ENCODE data around the gene GADL1. TPM values are rescaled to one million over a fixed set of nuclear protein-coding genes. Genes with fewer than 3 reads are reported as not detected.

GADL1 gene
- total RNA-seq, 2 donors from 2014 or later, result not detected

DNA sequence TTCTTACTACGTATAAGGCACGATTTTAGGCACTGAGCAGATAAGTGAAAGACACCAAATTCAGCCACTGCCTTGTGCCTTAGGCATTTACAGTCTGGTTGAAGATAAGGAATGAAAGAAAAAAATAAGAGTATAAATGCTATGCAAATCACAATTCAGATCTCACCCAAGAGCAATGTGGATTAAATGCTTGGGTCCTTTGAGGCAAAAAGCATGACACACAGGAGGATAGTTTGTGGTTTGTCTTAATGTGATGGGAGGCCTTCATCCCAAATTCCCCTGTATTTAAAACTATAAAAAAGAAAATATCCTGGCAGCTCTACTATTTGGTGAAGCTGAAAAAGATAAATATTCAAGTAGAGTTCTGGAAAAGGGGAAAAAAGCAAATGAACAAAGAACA lies 208.3 kb downstream of the GADL1 start:
- TF ChIP-seq, protein P1, sequence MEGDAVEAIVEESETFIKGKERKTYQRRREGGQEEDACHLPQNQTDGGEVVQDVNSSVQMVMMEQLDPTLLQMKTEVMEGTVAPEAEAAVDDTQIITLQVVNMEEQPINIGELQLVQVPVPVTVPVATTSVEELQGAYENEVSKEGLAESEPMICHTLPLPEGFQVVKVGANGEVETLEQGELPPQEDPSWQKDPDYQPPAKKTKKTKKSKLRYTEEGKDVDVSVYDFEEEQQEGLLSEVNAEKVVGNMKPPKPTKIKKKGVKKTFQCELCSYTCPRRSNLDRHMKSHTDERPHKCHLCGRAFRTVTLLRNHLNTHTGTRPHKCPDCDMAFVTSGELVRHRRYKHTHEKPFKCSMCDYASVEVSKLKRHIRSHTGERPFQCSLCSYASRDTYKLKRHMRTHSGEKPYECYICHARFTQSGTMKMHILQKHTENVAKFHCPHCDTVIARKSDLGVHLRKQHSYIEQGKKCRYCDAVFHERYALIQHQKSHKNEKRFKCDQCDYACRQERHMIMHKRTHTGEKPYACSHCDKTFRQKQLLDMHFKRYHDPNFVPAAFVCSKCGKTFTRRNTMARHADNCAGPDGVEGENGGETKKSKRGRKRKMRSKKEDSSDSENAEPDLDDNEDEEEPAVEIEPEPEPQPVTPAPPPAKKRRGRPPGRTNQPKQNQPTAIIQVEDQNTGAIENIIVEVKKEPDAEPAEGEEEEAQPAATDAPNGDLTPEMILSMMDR (IDR thresholded peaks at IDR 0.05), result no peak
- intact Hi-C loops (cut with DNase I), result no loop called here
- no peak overlapping the region for H3K27ac ChIP-seq

DNA sequence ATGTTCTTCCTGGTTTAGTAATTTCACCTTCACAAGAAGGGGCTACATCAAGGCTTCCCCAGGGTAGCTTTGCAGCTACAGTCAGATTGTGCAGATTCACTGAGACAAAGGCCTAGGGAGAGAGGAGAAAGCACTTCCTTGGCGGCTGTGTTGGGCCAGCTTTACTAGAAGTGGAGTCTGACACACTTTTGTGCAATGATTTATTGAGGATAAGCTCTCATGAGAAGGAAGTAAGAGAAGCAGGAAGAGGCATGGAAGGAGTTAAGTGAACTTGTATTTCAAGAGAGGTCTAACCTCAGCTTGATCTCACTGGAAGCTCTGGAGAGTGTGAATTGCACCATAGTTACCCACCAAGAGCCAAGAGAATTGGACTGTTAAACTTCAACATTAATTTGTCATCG lies 209.2 kb downstream of the GADL1 start:
- no peaks in the 10 kb centered on the region for H3K36me3 ChIP-seq
- no peak for DNase-seq
- intact Hi-C loops (cut with DNase I), result no loop called here
- H3K27ac ChIP-seq, result no peak overlapping the region
- peaks cover 8% of the 10 kb centered on the region for H3K4me1 ChIP-seq
- H3K9me3 ChIP-seq, result no peaks in the 10 kb centered on the region
- no peaks in the 10 kb centered on the region for H3K27me3 ChIP-seq
- no peak overlapping the region for H3K4me3 ChIP-seq
- no peak overlapping the region for H3K9ac ChIP-seq (ENCODE audit: low read depth in 2 of 2, low read length in 2 of 2)
- TF ChIP-seq, protein P1 (IDR thresholded peaks at IDR 0.05), result no peak

More for the DNA sequence above, 208.3 kb downstream of the GADL1 start:
- H3K9ac ChIP-seq (ENCODE audit: low read depth in 2 of 2, low read length in 2 of 2), result no peak overlapping the region
- H3K9me3 ChIP-seq, result no peaks in the 10 kb centered on the region
- peaks cover 8% of the 10 kb centered on the region for H3K4me1 ChIP-seq
- H3K4me3 ChIP-seq, result no peak overlapping the region
- H3K36me3 ChIP-seq, result no peaks in the 10 kb centered on the region
- no peak for DNase-seq
- H3K27me3 ChIP-seq, result no peaks in the 10 kb centered on the region

DNA sequence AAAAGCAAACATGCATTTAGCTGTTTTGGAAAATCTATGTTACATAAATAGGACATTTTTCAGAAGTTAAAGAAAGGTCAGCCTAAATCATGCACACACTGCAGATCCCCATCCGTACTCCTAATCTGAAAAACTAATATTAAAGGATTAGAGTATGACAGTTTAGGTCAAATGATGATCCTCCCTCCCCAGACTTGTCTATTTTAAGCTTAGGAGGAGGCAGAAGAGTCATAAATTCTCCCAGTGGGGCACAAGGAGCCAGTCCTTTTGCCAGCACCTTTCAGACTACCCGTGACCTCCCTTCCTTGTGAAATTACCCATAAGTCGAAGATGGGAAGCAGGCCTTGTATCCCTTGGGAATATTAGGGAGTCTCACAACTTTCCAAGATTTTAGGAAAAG lies 210.1 kb downstream of the GADL1 start:
- H3K9ac ChIP-seq (ENCODE audit: low read depth in 2 of 2, low read length in 2 of 2), result no peak overlapping the region
- H3K4me1 ChIP-seq, result peaks cover 8% of the 10 kb centered on the region
- H3K4me3 ChIP-seq, result no peak overlapping the region
- no peaks in the 10 kb centered on the region for H3K36me3 ChIP-seq
- no peak overlapping the region for H3K27ac ChIP-seq
- no peak for DNase-seq
- TF ChIP-seq, protein P1 (IDR thresholded peaks at IDR 0.05), result no peak
- H3K9me3 ChIP-seq, result no peaks in the 10 kb centered on the region
- intact Hi-C loops (cut with DNase I), result no loop called here
- H3K27me3 ChIP-seq, result no peaks in the 10 kb centered on the region

DNA sequence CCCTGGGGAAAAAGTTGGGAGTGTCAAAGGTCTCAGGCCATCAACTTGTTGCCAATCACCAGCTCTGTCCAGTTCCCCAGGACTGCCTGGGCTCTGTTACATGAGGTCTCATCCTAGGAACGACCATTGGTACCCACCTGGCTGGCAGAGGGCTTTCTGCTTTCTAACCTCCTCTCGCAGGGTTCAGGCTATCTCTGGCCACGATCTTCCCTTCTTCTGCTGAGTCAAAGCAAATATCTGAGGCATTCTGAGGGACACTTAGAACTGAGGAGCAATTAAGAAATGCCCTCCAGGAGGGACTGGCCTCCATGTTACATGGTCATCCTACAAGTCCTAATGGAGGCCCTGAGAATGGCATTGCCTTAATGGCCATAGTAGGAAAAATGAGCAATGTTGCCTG lies 210.7 kb downstream of the GADL1 start:
- intact Hi-C loops (cut with DNase I), result no loop called here
- no peak for DNase-seq
- H3K9ac ChIP-seq (ENCODE audit: low read depth in 2 of 2, low read length in 2 of 2), result no peak overlapping the region
- TF ChIP-seq, protein P1 (IDR thresholded peaks at IDR 0.05), result no peak
- no peak overlapping the region for H3K4me3 ChIP-seq
- H3K27ac ChIP-seq, result no peak overlapping the region
- no peaks in the 10 kb centered on the region for H3K27me3 ChIP-seq
- H3K4me1 ChIP-seq, result peaks cover 6% of the 10 kb centered on the region
- H3K36me3 ChIP-seq, result no peaks in the 10 kb centered on the region
- H3K9me3 ChIP-seq, result no peaks in the 10 kb centered on the region

DNA sequence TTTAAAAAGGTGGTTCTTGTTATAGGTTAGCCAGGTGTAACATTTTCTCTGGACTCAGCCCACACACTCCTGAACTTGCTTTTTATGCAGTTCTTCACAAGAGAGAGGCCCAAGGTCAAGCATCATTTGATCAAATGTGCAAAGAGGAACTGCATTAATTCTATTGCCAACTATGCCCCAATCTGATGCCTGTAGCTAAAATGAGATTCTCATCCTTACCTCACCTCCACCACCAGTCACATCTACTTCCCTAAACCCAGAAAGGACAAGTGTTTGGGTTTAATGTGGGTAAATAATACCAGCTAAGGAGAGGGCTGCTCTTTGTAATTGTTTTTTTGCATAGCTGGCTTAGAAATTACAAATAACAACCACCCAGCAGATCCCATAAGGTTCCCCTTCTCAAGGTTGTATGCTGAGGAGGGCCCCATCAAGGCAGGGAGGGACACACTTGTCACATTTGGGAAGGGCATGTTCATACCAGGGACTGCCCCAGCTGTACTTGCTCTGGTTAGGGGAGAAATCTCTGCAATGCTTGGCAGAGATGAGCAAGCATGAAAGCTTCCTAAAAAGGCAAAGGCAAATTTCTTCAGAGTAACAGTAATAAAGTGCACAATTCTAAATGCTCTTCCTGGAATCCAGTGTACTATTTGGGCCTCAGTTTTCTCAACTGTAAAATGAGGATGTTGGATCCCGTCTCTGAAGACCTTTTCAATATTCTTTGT lies 211.9 kb downstream of the GADL1 start:
- DNase-seq, result no peak
- Histone ChIP-seq H3K27me3 (no peaks in the 10 kb centered on the region), H3K4me1 (no peaks in the 10 kb centered on the region), H3K9me3 (no peaks in the 10 kb centered on the region), H3K36me3 (no peaks in the 10 kb centered on the region), H3K4me3 (no peak overlapping the region), H3K9ac (ENCODE audit: low read depth in 2 of 2, low read length in 2 of 2) (no peak overlapping the region), H3K27ac (no peak overlapping the region)
- intact Hi-C loops (cut with DNase I), result no loop called here
- TF ChIP-seq, protein P1 (IDR thresholded peaks at IDR 0.05), result no peak
